H9 (cell line): ENCODE measurements around the gene UPF2. TPM values are rescaled to one million over a fixed set of nuclear protein-coding genes. Genes with fewer than 3 reads are reported as not detected.
A peak's percentile ranks its signal among the peaks of the same experiment; 100 is the strongest.

ENCODE experiments used
- DNase-seq: peaks from one replicate; pipeline ENCODE4 v3.0.0-alpha.2; 2017
- H2AFZ ChIP-seq: one replicate; pipeline ENCODE4 v1.6.1; 2013; ENCODE audit warnings: mild to moderate bottlenecking, low read length, control low read depth, moderate library complexity
- H2AK5ac ChIP-seq: 2 replicates; pipeline ENCODE4 v1.6.1; 2013; ENCODE audit warnings: low read length, control low read depth, mixed read lengths; ENCODE audit not compliant: insufficient read length
- H2BK120ac ChIP-seq: one replicate; pipeline ENCODE4 v1.6.1; 2013; ENCODE audit warnings: low read depth, mild to moderate bottlenecking, low read length, control low read depth, inconsistent platforms; ENCODE audit not compliant: poor library complexity, severe bottlenecking
- H2BK12ac ChIP-seq: 2 replicates; pipeline ENCODE4 v1.6.1; 2013; ENCODE audit warnings: low read length, control low read depth, mixed read lengths, low read depth; ENCODE audit not compliant: insufficient read length
- H2BK15ac ChIP-seq: 2 replicates; pipeline ENCODE4 v1.6.1; 2013; ENCODE audit warnings: low read depth, low read length, control low read depth
- H2BK20ac ChIP-seq: one replicate; pipeline ENCODE4 v1.6.1; 2013; ENCODE audit warnings: low read depth, mild to moderate bottlenecking, low read length, control low read depth, inconsistent platforms; ENCODE audit not compliant: poor library complexity, severe bottlenecking
- H2BK5ac ChIP-seq: 2 replicates; pipeline ENCODE4 v1.6.1; 2013; ENCODE audit warnings: low read length, control low read depth, mixed read lengths; ENCODE audit not compliant: insufficient read length
- H3K14ac ChIP-seq: 2 replicates; pipeline ENCODE4 v1.6.1; 2013; ENCODE audit warnings: low read length, control low read depth; ENCODE audit not compliant: insufficient read depth
- H3K18ac ChIP-seq: 2 replicates; pipeline ENCODE4 v1.6.1; 2013; ENCODE audit warnings: low read depth, mild to moderate bottlenecking, mixed read lengths, low read length, control low read depth; ENCODE audit not compliant: insufficient read length
- H3K23ac ChIP-seq: 2 replicates; pipeline ENCODE4 v1.6.1; 2013; ENCODE audit warnings: low read length, control low read depth, mixed read lengths, low read depth; ENCODE audit not compliant: insufficient read length
- H3K23me2 ChIP-seq: 2 replicates; pipeline ENCODE4 v1.6.1; 2013; ENCODE audit warnings: low read depth, mild to moderate bottlenecking, mixed read lengths, low read length, control low read depth; ENCODE audit not compliant: insufficient read length, poor library complexity, severe bottlenecking
- H3K27ac ChIP-seq: 2 replicates; pipeline ENCODE4 v1.5.1; 2013; ENCODE audit warnings: low read length, control low read depth, mixed read lengths, low read depth; ENCODE audit not compliant: insufficient read length
- H3K27me3 ChIP-seq: 2 replicates; pipeline ENCODE4 v1.6.1; 2013; ENCODE audit warnings: low read length, control low read depth, inconsistent platforms; ENCODE audit not compliant: insufficient read depth
- H3K4ac ChIP-seq: 2 replicates; pipeline ENCODE4 v1.6.1; 2013; ENCODE audit warnings: low read depth, mild to moderate bottlenecking, control low read depth, inconsistent platforms, low read length, moderate library complexity
- H3K4me1 ChIP-seq: 2 replicates; pipeline ENCODE4 v1.6.1; 2013; ENCODE audit warnings: low read length, control low read depth, inconsistent platforms; ENCODE audit not compliant: insufficient read depth
- H3K4me2 ChIP-seq: 2 replicates; pipeline ENCODE4 v1.6.1; 2013; ENCODE audit warnings: low read length, control low read depth, mixed read lengths; ENCODE audit not compliant: insufficient read length, insufficient read depth
- H3K56ac ChIP-seq: 2 replicates; pipeline ENCODE4 v1.6.1; 2013; ENCODE audit warnings: low read depth, mild to moderate bottlenecking, mixed read lengths, low read length, control low read depth; ENCODE audit not compliant: insufficient read length
- H3K79me1 ChIP-seq: 2 replicates; pipeline ENCODE4 v1.6.1; 2013; ENCODE audit warnings: low read depth, mild to moderate bottlenecking, moderate library complexity, low read length, control low read depth, inconsistent platforms; ENCODE audit not compliant: insufficient read depth, poor library complexity, severe bottlenecking
- H3K79me2 ChIP-seq: 2 replicates; pipeline ENCODE4 v1.6.1; 2013; ENCODE audit warnings: low read length, control low read depth, inconsistent platforms; ENCODE audit not compliant: insufficient read depth
- H3K9ac ChIP-seq: 2 replicates; pipeline ENCODE4 v1.6.1; 2013; ENCODE audit warnings: low read length, control low read depth, mixed read lengths; ENCODE audit not compliant: insufficient read length; ENCODE audit errors: extremely low read depth
- H3K9me3 ChIP-seq: one replicate; pipeline ENCODE4 v1.6.1; 2013; ENCODE audit warnings: low read depth, low read length, inconsistent platforms; ENCODE audit not compliant: control insufficient read depth
- H3T11ph ChIP-seq: one replicate; pipeline ENCODE4 v1.6.1; 2013; ENCODE audit warnings: mild to moderate bottlenecking, low read length, control low read depth, inconsistent platforms
- H4K20me1 ChIP-seq: one replicate; pipeline ENCODE4 v1.6.1; 2013; ENCODE audit not compliant: control insufficient read depth, insufficient read length, insufficient read depth
- H4K5ac ChIP-seq: 2 replicates; pipeline ENCODE4 v1.6.1; 2013; ENCODE audit warnings: low read depth, mild to moderate bottlenecking, mixed read lengths, low read length, control low read depth; ENCODE audit not compliant: insufficient read length
- H4K8ac ChIP-seq: replicated peaks from 2 replicates; pipeline ENCODE4 v1.6.1; 2013; ENCODE audit warnings: low read length, control low read depth, mixed read lengths, low read depth; ENCODE audit not compliant: insufficient read length
- H4K91ac ChIP-seq: 2 replicates; pipeline ENCODE4 v1.6.1; 2013; ENCODE audit warnings: low read depth, mild to moderate bottlenecking, moderate library complexity, mixed read lengths, low read length, control low read depth; ENCODE audit not compliant: insufficient read length
- H3K27ac Mint-ChIP-seq, 3 experiments: 2 replicates in 2 of 3; 3 replicates in 1 of 3; pipeline ENCODE4 v1.8.0; 2020 to 2021; ENCODE audit warnings: mixed read lengths in 3 of 3, mild to moderate bottlenecking in 1 of 3, moderate library complexity in 1 of 3
- H3K27me3 Mint-ChIP-seq: 2 replicates; pipeline ENCODE4 v1.8.0; 2021; ENCODE audit warnings: low read depth, mild to moderate bottlenecking, moderate library complexity, mixed read lengths
- H3K36me3 Mint-ChIP-seq, 3 experiments: 2 replicates in 2 of 3; 3 replicates in 1 of 3; pipeline ENCODE4 v1.8.0; 2020 to 2021; ENCODE audit warnings: low read depth in 3 of 3, mixed read lengths in 3 of 3; ENCODE audit not compliant: insufficient read depth in 1 of 3
- H3K4me1 Mint-ChIP-seq, 2 experiments: 2 replicates each; pipeline ENCODE4 v1.8.0; 2020; ENCODE audit warnings: mixed read lengths in 2 of 2
- H3K4me3 Mint-ChIP-seq, 2 experiments: 2 replicates in 1 of 2; 3 replicates in 1 of 2; pipeline ENCODE4 v1.8.0; 2020 to 2021; ENCODE audit warnings: mild to moderate bottlenecking in 2 of 2, mixed read lengths in 2 of 2, moderate library complexity in 1 of 2
- H3K9me3 Mint-ChIP-seq, 2 experiments: 2 replicates in 1 of 2; 3 replicates in 1 of 2; pipeline ENCODE4 v1.8.0; 2020; ENCODE audit warnings: mild to moderate bottlenecking in 2 of 2, mixed read lengths in 2 of 2, moderate library complexity in 1 of 2
- CTCF ChIP-seq: fragments of 200-600 bp; sonication (generic); conservative IDR thresholded peaks from 3 replicates; pipeline ENCODE4 v1.8.0; 2021; ENCODE audit warnings: antibody characterized with exemption, mild to moderate bottlenecking
- WGBS: extraction: QIAGEN DNeasy Blood & Tissue Kit; methylation state at CpG from one replicate; pipeline ENCODE4 v1.1.7; 2013; ENCODE audit warnings: missing lambda C conversion rate, low lambda C conversion rate, mixed read lengths; ENCODE audit not compliant: insufficient read length; ENCODE audit errors: extremely low coverage; 5-methylcytosine and 5-hydroxymethylcytosine counted together
- total RNA-seq: library from RNA; stranded (reverse); gene quantifications from 2 replicates; pipeline ENCODE4 v1.2.1, GENCODE V29; 2021

The UPF2 gene
- total RNA-seq, 1 experiment from 2014 or later = 34.1 TPM

DNA sequence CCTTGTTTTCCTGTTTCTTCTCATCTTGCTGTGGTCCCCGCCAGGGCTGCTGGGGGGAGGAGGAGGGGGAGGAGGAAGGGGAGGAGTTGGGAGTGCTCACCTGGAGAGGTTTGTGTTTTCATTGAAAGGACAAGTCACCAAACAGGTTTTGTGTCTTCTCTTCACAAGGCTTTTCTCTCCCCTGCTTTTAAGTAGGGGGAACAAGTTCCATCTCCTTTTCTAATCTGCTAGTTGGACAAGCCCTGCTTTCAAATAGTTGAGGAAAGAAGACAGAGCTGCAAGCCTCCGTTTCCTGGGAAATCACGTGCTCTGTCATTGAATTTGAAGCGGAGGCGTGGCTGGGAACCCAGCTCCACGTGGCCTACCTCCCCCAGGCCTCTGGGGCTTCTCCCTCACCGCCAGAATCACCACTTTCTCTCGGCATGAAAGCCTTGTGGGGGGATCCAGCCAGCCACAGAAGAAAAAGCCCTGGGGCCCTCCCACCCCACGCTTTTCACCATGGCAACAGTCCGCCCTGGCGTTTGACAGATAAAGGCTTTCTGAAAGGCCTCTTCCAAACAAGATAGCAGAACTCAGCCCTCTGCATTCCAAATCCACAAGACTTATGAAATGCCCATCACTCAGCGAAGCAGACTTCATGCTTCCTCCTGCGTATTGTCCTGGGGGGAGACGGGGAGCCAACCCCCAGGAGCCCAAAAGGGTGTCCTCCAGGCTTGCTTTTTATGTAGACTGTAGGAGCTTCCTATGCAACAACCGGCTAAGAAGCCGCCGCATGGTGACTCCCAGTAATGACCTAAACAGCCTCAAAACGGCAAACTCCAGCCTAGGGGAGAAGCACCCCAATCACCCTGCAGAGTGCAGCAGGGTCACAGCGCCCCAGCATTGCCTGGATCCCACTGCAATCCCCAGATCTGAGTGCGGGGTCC is 167.8 kb downstream of the UPF2 start:
- Histone ChIP-seq H3K4me1 (peaks cover 6% of the 10 kb centered on the region; the same call in 1 of the 2 replicates), H3K23ac (no peak overlapping the region), H3T11ph (no peak overlapping the region), H3K14ac (peak overlapping the region; percentile 58; the same call in 1 of the 2 replicates), H3K18ac (peak overlapping the region; percentile 34), H3K9me3 (no peaks in the 10 kb centered on the region), H2BK20ac (no peak overlapping the region), H3K79me2 (no peaks in the 10 kb centered on the region), H3K27ac (no peak overlapping the region), H4K8ac (no peak overlapping the region), H3K4me2 (peak overlapping the region; percentile 34), H2AK5ac (no peak overlapping the region), H2BK15ac (no peak overlapping the region), H4K20me1 (no peaks in the 10 kb centered on the region), H3K4ac (no peak overlapping the region), H4K91ac (peak overlapping the region; percentile 60), H3K79me1 (no peaks in the 10 kb centered on the region), H2BK5ac (no peak overlapping the region), H3K56ac (no peak overlapping the region), H2BK120ac (no peak overlapping the region), H3K23me2 (no peaks in the 10 kb centered on the region), H4K5ac (no peak overlapping the region), H3K27me3 (no peaks in the 10 kb centered on the region), H2AFZ (no peak overlapping the region), H2BK12ac (no peak overlapping the region), H3K9ac (no peak overlapping the region)
- whole genome bisulfite sequencing = no CpG with 5 or more reads among the region's 20 CpGs
- no peaks in the 10 kb centered on the region for H3K9me3 Mint-ChIP-seq
- peaks cover 26 to 30% of the 10 kb centered on the region in 2 experiments for H3K4me1 Mint-ChIP-seq
- H3K4me3 Mint-ChIP-seq = peak overlapping the region; percentile 26 to 55; a peak in 4 of 5 replicates
- no peaks in the 10 kb centered on the region for H3K36me3 Mint-ChIP-seq
- DNase-seq = peak; percentile 74
- TF ChIP-seq CTCF = peak; percentile 36; the same call in 2 of the 3 replicates
- peak overlapping the region; percentile 80 to 96 (median 86); a peak in 4 of 7 replicates for H3K27ac Mint-ChIP-seq
- no peaks in the 10 kb centered on the region for H3K27me3 Mint-ChIP-seq
